ENCODE data around the gene RANBP3.

RANBP3 gene

DNA sequence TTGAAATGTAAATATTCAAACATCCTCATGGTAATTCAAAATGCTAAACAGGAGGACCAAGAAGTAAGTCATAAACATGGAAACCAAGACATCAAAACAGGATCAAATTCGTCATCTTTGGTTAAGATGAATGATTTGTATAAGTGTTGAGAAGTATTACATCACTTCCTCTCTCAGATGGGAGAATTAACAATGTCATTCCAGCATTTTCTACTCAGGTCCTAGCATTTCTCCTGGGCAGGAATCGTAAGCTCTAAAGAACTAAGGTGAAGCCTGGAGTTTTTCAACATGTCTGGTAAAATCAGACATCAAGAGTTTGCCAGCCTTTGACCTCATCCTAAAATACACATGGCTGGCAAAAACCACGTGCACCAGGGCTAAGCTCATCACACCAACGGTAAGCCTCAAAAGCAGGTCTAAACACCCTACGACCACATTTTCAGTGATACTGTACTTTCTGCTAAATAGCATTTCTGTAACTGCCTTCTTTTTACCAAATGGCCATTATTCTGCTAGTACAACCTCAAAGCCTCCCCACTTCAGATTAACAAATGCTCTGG is 24.8 kb downstream of the RANBP3 start:
- peak overlapping the region; percentile 24; the same call in 1 of the 2 replicates for H3K27ac ChIP-seq
- ChIA-PET POLR2A (ENCODE audit: low non-redundant PET) (no interaction called here), CTCF (interaction anchor here (0.6 kb wide), 1 partner anchor 149 kb away, joined by 3 read pairs; no protein-coding TSS in a partner anchor)
- TF ChIP-seq, protein P1, sequence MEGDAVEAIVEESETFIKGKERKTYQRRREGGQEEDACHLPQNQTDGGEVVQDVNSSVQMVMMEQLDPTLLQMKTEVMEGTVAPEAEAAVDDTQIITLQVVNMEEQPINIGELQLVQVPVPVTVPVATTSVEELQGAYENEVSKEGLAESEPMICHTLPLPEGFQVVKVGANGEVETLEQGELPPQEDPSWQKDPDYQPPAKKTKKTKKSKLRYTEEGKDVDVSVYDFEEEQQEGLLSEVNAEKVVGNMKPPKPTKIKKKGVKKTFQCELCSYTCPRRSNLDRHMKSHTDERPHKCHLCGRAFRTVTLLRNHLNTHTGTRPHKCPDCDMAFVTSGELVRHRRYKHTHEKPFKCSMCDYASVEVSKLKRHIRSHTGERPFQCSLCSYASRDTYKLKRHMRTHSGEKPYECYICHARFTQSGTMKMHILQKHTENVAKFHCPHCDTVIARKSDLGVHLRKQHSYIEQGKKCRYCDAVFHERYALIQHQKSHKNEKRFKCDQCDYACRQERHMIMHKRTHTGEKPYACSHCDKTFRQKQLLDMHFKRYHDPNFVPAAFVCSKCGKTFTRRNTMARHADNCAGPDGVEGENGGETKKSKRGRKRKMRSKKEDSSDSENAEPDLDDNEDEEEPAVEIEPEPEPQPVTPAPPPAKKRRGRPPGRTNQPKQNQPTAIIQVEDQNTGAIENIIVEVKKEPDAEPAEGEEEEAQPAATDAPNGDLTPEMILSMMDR (conservative IDR thresholded peaks at IDR 0.05; ENCODE audit: low read depth), result no peak
- no peak for DNase-seq (ENCODE audit: low spot score)

DNA sequence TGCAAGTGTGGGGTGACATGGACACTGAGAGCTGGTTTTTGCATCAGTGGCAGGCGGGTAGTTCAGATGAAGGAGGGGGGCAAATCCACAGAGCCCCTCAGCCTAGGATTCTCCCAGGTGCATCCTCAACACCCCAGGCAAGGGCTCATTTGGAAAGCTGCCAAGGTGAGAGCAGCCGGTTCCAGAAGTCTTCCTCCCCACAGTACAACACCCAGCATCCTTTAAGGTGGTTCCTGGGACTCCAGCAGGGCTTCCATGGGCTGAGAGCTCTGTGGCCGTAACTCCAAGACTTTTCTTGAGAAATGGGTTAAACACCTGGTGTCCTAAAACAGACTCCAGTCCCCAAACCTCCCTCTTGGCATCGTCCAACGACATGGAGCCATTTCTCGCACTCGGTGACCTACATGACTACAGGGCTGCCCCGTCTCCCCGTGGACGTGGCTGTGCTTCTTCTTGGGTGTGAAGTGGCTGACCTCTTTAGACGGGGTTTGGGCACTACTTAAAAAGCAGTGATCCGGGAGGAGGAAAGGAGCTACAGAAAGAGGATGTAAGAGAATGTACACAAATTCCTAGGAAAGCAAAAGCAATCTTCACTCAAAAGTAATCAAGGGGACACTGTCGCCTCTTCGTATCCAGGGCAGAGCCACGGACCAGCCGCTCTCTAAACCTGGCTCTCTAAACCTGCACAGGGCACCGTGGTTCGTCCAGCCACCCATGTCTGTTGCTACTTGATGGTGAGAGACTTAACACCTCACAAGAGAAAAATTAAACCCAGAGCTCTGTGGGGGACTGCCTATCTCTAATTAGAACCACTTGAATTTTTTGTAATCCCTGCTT is 25.5 kb downstream of the RANBP3 start:
- TF ChIP-seq, protein P1 (conservative IDR thresholded peaks at IDR 0.05; ENCODE audit: low read depth), result no peak
- CTCF ChIA-PET, result interaction anchor here (0.6 kb wide), 2 partner anchors 14 to 148 kb away, joined by 3 to 4 read pairs; no protein-coding TSS in a partner anchor
- no peak for DNase-seq (ENCODE audit: low spot score)
- POLR2A ChIA-PET (ENCODE audit: low non-redundant PET), result no interaction called here
- H3K27ac ChIP-seq, result peak overlapping the region; percentile 24

DNA sequence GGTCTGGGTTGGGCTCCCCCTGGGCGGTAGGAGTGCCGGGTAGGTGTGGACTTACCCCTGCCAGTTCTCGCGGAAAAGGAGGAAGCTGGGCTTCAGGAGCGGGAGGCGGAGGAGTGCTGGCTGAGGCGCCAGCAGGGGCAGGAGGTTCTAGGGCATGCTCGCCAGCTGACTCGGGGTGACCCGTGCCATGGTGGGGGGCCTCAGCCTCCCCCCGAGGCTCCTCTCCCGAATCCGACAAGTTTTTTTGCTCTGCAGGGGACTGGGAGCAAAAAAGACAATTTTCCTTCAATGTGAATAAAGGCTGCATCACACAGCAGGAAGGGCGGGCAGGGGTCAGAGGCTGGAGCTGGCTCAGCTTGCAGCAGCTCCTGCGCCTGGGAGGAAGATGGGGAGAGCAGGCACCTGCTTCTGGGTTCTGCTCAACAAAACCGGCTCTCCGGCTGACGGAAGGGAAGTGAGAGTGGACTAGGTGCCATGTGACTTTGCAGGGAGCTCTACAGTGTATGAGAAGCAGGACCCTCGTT is 26.5 kb downstream of the RANBP3 start:
- POLR2A ChIA-PET (ENCODE audit: low non-redundant PET), result no interaction called here
- no peak for DNase-seq (ENCODE audit: low spot score)
- TF ChIP-seq, protein P1 (conservative IDR thresholded peaks at IDR 0.05; ENCODE audit: low read depth), result no peak
- CTCF ChIA-PET, result interaction anchor here (0.6 kb wide), 1 partner anchor 11 kb away, joined by 3 read pairs; no protein-coding TSS in a partner anchor
- H3K27ac ChIP-seq, result peak overlapping the region; percentile 24

DNA sequence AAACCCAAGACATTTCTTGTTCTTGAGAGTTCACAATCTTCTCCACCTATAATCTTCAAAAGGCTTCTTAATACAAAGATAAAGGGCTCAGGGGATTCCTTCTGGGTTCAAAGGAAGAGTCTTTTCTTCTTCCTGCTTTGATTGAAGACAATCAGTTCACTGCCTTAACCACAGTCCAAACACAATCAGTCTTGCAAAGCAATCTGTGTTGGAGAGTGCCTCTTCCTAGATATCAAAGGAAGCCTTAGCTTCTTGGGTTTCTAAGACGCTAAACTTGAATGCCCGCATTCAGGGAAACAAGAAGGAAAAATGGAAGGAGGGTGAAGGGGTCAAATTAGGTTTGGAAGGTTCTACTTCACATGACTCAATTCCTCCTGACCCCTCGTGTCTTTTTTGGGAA is 27.2 kb downstream of the RANBP3 start:
- H3K27ac ChIP-seq, result no peak overlapping the region
- POLR2A ChIA-PET (ENCODE audit: low non-redundant PET), result no interaction called here
- no peak for DNase-seq (ENCODE audit: low spot score)
- TF ChIP-seq, protein P1 (conservative IDR thresholded peaks at IDR 0.05; ENCODE audit: low read depth), result no peak
- CTCF ChIA-PET, result no interaction called here

DNA sequence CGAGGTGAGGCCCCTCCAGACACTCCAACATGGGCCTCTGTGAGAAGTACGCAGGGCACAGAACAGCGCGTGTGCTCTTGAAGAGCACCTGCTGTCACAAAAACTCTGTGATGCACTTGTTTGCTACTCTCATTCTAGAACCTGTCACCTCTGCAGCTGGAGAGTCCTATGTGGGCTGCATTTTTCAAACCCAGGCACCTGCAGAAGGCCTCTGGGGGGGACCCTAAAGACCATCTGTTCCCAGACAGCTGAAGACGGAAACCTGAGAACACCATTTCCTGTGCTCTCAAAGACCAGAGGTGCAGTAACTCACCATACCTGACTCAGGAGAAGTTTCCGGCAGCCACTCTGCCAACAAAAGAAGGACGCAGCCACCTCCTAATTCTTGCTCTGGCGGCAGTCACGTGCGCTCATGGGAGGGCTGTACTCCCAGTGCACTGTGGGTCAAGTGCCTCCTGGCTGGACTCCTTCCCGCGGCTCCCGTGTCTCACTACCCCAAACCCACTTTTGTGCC is 28.1 kb downstream of the RANBP3 start:
- H3K27ac ChIP-seq, result no peak overlapping the region
- CTCF ChIA-PET, result interaction anchor here (0.6 to 0.7 kb wide), 2 partner anchors 145 to 201 kb away, joined by 3 read pairs; no protein-coding TSS in a partner anchor
- TF ChIP-seq, protein P1 (conservative IDR thresholded peaks at IDR 0.05; ENCODE audit: low read depth), result no peak
- DNase-seq (ENCODE audit: low spot score), result no peak
- POLR2A ChIA-PET (ENCODE audit: low non-redundant PET), result no interaction called here
